NCI-H146 (cell line): Measurements from ENCODE around the gene OR2A7.
"Not testable (repeated sequence)": the region's sequence is repeated elsewhere in the genome, so short reads cannot be mapped to it uniquely, and the experiment has no call there.

ENCODE experiments used
- DNase-seq: peaks from one replicate; lab custom pipeline; 2025; lab: John Stamatoyannopoulos, UW

The OR2A7 gene

GRCh38 chr7:144252307-144252706 lies 12.3 kb downstream of the OR2A7 start:
- DNase-seq, result not testable (repeated sequence)

- not testable (repeated sequence) for DNase-seq
Measured at GRCh38 chr7:144247674-144248330, 16.8 kb downstream of the OR2A7 start.

- not testable (repeated sequence) for DNase-seq
Measured at GRCh38 chr7:144246967-144247366, 17.6 kb downstream of the OR2A7 start.

GRCh38 chr7:144245372-144245771 lies 19.2 kb downstream of the OR2A7 start:
- not testable (repeated sequence) for DNase-seq

- not testable (repeated sequence) for DNase-seq
Measured at GRCh38 chr7:144239365-144239764, 25.2 kb downstream of the OR2A7 start, which contains the start of gene OR2A42. TSS of gene OR2A42 (minus strand) at chr7:144239605. CDS start at chr7:144232843, 6,762 bp downstream.

- DNase-seq, result not testable (repeated sequence)
Measured at GRCh38 chr7:144238530-144239082, 26.0 kb downstream of the OR2A7 start.

GRCh38 chr7:144233039-144233438 lies 31.6 kb downstream of the OR2A7 start:
- not testable (repeated sequence) for DNase-seq

- DNase-seq, result not testable (repeated sequence)
Measured at GRCh38 chr7:144231027-144231426, 33.6 kb downstream of the OR2A7 start.

- not testable (repeated sequence) for DNase-seq
Measured at GRCh38 chr7:144228810-144229209, 35.8 kb downstream of the OR2A7 start.

- not testable (repeated sequence) for DNase-seq
Measured at GRCh38 chr7:144226866-144227265, 37.7 kb downstream of the OR2A7 start.

GRCh38 chr7:144223675-144224074 lies 40.9 kb downstream of the OR2A7 start:
- DNase-seq, result not testable (repeated sequence)

GRCh38 chr7:144220531-144220930 lies 44.1 kb downstream of the OR2A7 start:
- DNase-seq, result not testable (repeated sequence)

- not testable (repeated sequence) for DNase-seq
Measured at GRCh38 chr7:144219149-144219548, 45.4 kb downstream of the OR2A7 start.

- not testable (repeated sequence) for DNase-seq
Measured at GRCh38 chr7:144218581-144218980, 46.0 kb downstream of the OR2A7 start.

GRCh38 chr7:144217200-144217599 lies 47.4 kb downstream of the OR2A7 start:
- not testable (repeated sequence) for DNase-seq
